Measurements from ENCODE around the gene PITPNC1. TPM values are rescaled to one million over a fixed set of nuclear protein-coding genes. Genes with fewer than 3 reads are reported as not detected.
A peak's percentile ranks its signal among the peaks of the same experiment; 100 is the strongest.
"Not testable (repeated sequence)": the region's sequence is repeated elsewhere in the genome, so short reads cannot be mapped to it uniquely, and the experiment has no call there.

Gene PITPNC1
- total RNA-seq, 4 donors from 2014 or later = 4.1 to 45.1 (median 8.7) TPM

DNA sequence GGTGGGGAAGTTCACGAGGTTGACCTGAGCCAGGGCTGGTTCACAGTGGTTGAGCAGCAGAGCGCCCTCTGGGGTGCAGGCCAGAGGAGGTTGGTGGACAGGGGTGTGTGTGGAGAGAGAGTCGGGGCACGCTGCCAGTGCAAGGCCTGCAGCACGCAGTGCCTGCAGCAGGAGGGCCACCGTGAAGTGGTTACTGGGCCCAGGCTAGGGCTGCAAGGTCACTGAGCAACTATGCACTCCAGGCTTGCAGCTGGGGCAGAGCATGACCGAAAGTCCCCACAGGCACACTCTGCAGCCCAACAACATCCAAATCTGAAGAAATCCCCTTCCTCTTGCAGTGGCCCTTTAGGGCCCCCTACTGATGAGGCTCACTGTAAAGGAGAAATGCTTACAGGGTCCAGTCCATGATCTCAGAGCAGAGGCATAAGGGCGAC, 251.5 kb downstream of the PITPNC1 start:
- intact Hi-C loops (cut with DNase I; ENCODE audit: low total_unique reads) = no loop called here

DNA sequence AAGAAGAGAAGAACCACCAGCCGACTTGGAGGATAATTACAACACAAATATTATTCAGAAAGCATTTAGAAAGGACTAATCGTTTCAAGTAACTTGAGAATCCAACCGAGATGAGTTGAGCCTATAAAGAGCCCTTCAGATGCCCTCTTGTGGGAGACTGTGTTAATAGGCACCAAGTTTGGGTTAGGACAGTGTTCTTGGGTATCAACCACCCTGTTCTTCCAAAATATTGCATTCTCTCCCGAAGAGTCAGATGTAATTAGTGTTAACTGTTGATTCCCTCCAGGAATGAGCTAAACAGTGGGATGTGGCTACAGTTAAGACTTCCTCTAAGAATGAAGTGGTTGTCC, 252.9 kb downstream of the PITPNC1 start:
- intact Hi-C loops (cut with DNase I; ENCODE audit: low total_unique reads) = no loop called here
- no peak overlapping the region for H3K27ac ChIP-seq
- TF ChIP-seq CTCF (IDR thresholded peaks at IDR 0.05) (peak in 2 of 4 experiments; percentile 33 to 36), POLR2A (IDR thresholded peaks at IDR 0.05) (no peak)

More for the DNA sequence above, 251.5 kb downstream of the PITPNC1 start:
- TF ChIP-seq POLR2A (IDR thresholded peaks at IDR 0.05) (no peak), CTCF (IDR thresholded peaks at IDR 0.05) (no peak)
- no peak overlapping the region for H3K27ac ChIP-seq
- no peak overlapping the region for H3K4me3 ChIP-seq
- H3K9me3 ChIP-seq = no peaks in the 10 kb centered on the region
- DNase-seq = no peak
- H3K27me3 ChIP-seq = no peaks in the 10 kb centered on the region
- H3K4me1 ChIP-seq = no peaks in the 10 kb centered on the region
- H3K36me3 ChIP-seq = no peaks in the 10 kb centered on the region

DNA sequence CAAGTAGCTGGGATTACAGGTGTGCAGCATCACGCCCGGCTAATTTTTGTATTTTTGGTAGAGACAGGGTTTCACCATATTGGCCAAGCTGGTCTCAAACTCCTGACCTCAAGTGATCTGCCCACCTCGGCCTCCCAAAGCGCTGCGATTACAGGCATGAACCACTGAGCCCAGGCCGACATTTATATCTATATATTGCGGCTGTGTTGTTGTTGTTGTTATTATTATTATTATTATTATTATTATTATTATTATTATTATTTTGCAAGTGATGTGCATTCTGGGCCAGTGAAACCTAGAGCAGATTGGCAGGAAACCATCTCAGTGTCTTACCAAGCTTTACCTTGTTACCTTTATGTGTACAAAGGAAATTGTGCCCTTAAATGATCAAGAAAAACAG, 253.8 kb downstream of the PITPNC1 start:
- H3K36me3 ChIP-seq; DNase-seq; H3K4me1 ChIP-seq; H3K27me3 ChIP-seq; H3K4me3 ChIP-seq; H3K9me3 ChIP-seq; H3K27ac ChIP-seq; intact Hi-C loops (cut with DNase I; ENCODE audit: low total_unique reads): not testable (repeated sequence)

More for the DNA sequence above, 252.9 kb downstream of the PITPNC1 start:
- no peak overlapping the region for H3K4me3 ChIP-seq
- no peaks in the 10 kb centered on the region for H3K27me3 ChIP-seq
- H3K36me3 ChIP-seq = no peaks in the 10 kb centered on the region
- no peaks in the 10 kb centered on the region for H3K9me3 ChIP-seq
- DNase-seq = no peak
- no peaks in the 10 kb centered on the region for H3K4me1 ChIP-seq

DNA sequence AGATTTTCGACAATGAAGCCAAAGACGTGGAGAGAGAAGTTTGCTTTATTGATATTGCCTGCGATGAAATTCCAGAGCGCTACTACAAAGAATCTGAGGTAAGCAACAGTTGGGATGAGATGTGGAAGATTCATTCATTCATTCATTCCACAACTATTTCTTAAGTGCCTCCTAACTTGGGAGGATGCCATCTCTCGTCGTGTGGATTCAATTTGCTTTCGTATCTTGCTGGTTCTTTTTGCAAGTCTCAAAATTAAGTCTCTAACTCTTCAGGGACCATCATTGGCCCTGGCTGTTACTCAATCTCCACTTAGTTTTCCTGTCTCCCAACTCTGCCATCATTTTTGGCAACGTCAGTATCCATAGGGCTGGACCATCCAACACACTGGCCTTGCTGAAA, 255.1 kb downstream of the PITPNC1 start:
- Histone ChIP-seq H3K27me3 (no peaks in the 10 kb centered on the region), H3K36me3 (no peaks in the 10 kb centered on the region), H3K9me3 (no peaks in the 10 kb centered on the region), H3K27ac (no peak overlapping the region), H3K4me3 (no peak overlapping the region), H3K4me1 (no peaks in the 10 kb centered on the region)
- TF ChIP-seq POLR2A (IDR thresholded peaks at IDR 0.05) (no peak), CTCF (IDR thresholded peaks at IDR 0.05) (no peak)
- DNase-seq = no peak
- intact Hi-C loops (cut with DNase I; ENCODE audit: low total_unique reads) = no loop called here

- Histone ChIP-seq H3K27ac (no peak overlapping the region), H3K4me1 (no peaks in the 10 kb centered on the region), H3K9me3 (no peaks in the 10 kb centered on the region), H3K4me3 (no peak overlapping the region), H3K36me3 (no peaks in the 10 kb centered on the region), H3K27me3 (no peaks in the 10 kb centered on the region)
- TF ChIP-seq POLR2A (IDR thresholded peaks at IDR 0.05) (no peak), CTCF (IDR thresholded peaks at IDR 0.05) (no peak)
- DNase-seq = peak in 1 of 2 donors; percentile 42
- intact Hi-C loops (cut with DNase I; ENCODE audit: low total_unique reads) = no loop called here
Measured at GRCh38 chr17:67633751-67634211, 256.7 kb downstream of the PITPNC1 start.

DNA sequence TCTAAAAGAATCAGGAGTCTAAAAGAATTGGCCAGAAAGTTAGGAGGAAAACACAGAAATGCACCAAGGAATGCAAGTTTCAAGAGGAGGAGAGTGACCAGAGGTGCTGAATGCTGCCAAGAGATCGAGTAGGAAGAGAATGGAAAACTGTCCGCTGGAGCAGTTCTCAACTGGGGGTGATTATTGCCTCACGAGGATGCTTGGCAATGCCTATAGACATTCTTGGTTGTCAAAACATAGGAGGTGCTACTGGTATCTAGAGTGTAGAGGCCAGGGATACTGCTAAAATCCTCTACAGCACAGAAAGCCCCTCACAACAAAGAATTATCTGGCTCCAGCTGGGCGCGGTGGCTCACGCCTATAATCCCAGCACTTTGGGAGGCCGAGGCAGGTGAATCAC, 258.6 kb downstream of the PITPNC1 start:
- no peak overlapping the region for H3K4me3 ChIP-seq
- no peak for TF ChIP-seq CTCF (IDR thresholded peaks at IDR 0.05)
- TF ChIP-seq POLR2A (IDR thresholded peaks at IDR 0.05) = no peak
- no peak for DNase-seq
- H3K27me3 ChIP-seq = no peaks in the 10 kb centered on the region
- H3K9me3 ChIP-seq = no peaks in the 10 kb centered on the region
- H3K27ac ChIP-seq = no peak overlapping the region
- intact Hi-C loops (cut with DNase I; ENCODE audit: low total_unique reads) = no loop called here
- no peaks in the 10 kb centered on the region for H3K36me3 ChIP-seq
- no peaks in the 10 kb centered on the region for H3K4me1 ChIP-seq

Data from uterus (tissue), 4 donors.